ENCODE data around the gene CRABP2.

CRABP2 gene

DNA sequence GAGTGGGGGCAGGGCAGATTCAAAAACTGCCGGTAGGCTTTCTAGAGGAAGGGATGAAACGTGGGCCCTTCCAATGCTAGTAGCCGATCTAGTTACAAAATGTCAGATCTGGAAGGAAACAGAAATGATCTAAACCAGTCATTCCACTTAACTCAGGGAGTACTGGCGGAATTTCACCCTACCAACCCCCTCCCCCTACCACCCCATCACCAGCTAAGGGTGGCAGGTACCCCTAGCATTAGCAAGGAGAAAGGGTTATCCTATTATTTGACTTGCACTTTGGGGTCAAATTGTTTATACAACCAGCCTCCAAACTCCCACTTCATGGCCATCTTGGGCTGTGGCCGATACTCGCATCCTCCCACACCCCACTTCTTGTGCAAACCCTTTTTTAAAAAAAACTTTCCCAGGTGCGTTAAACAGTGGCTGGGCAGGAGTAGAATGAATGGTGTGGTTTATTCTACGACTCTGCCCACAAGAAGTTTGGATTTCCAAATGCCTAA lies 36.1 kb upstream of the CRABP2 start:
- no peak for DNase-seq (ENCODE audit: low spot score)

DNA sequence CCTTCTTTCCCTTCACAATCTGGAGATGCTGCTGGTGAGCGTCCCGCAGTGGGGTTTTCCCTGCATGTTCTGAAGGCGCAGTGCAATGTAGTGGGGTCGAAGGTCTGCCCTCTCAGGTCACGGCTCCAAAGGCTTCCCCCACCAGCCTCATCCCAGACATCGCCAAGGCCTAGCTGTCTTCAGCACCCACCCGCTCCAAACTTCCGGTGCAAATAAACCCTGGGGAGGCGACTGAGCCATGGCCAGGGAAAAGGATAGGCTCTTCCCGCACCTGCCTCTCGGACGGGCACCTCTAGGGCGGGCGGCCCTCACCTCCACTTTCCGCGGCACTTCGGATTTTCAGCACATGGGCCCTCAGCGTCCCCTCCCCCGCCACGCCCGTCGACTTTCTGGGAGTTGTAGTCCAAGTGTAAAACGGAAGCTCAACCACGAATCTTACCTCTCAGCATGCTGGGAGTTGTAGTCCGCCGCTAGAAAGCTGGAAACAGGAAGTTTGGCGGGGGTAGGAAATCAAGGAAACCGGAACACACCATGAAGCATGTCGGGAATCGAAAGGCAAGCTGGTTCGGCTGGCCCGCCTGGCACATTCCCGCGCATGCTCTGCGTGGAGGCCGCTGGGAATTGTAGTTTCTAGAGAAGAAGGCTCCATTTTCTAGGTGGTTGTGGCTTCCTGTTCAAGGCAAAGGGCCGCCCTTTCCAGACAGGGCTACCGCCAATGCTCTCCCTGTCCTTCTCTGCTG lies 35.5 kb upstream of the CRABP2 start, which contains the start of gene MRPL24:
TSS of gene MRPL24 (minus strand) at position 348 of the 740 bp plus-strand sequence. CDS start 2,384 bp downstream, outside the sequence.
- peak; percentile 86 for DNase-seq (ENCODE audit: low spot score)

DNA sequence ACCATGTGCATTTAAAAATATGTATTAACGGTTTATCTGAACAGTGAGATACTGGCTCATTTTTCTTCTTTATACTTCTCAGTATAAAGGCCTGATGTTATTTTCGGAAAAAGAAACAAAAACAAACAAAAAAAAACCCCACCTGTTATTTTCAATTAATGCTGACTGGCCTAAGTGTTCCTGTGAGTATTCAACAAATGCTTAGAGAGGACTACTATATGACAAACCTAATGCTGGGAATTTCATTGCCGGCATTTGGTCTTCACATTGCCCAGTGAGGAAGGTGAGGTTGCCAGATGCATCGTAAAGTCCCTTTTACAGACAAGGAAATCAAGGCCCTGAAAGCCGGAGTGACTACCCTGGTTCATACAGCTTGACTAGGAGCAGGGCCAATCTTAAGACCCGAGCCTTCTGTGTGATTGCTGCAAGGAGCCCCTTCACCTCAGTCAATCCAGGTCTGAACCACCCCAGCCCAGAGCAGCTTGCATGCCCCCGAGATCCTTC lies 34.9 kb upstream of the CRABP2 start:
- no peak for DNase-seq (ENCODE audit: low spot score)

DNA sequence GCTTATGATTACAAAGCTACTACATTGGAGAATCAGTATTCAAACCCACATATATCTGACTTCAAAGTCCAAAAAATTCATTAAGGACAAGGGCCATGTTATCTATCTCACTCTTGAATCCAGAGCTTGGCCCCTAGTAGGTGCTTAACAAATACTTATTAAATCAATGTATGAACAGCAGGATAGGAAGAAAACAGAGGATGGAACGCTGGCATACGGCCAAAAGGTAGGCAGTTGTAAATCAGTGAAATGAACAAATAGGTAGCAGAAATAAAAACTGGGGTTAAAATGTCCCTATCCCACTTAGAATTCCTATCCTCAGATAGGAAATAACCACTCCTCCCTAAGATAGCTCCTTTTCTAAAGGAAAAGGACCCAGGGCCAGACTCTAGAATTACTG lies 33.5 kb upstream of the CRABP2 start:
- DNase-seq (ENCODE audit: low spot score) = no peak

DNA sequence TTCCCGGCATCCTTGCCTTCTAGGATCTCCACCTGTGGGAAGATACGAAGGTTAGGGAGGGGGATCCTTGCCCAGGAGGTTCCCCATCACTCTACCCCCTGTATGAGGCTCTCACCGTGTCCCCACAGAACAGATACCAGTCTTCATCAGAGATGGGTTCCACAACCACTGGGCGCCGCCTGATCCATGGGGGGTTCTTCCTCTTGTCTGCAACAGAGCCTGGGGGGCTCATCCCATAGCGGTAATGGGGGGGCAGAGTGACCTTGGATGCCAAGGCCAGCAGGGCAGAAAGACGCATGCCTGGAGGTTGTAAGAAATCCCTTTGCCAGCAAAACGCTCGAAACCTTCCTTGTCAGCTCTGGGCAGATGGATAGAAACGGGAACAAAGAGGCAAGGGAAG lies 33.0 kb upstream of the CRABP2 start:
- no peak for DNase-seq (ENCODE audit: low spot score)

DNA sequence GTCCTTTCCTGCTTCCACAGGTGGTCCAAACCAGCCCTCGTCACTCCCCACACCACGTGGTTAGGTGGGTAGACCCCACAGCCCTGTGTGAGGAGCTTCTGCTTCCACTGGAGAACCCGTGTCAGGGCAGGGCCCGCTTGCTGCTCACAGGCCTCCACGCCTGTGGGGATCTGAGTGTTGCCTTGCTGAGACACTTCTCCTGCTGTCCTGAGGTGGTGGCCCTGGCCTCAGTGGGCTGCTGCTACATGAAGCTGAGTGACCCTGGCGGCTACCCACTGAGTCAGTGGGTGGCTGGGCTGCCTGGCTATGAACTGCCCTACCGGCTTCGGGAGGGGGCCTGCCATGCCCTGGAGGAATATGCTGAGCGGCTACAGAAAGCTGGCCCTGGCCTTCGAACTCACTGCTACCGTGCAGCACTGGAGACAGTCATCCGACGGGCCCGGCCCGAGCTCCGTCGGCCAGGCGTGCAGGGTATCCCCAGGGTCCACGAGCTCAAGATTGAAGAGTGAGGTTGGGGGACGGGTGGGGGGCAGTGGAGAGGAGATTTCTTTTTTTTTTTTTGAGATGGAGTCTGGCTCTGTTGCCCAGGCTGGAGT lies 28.7 kb upstream of the CRABP2 start:
- no peak for DNase-seq (ENCODE audit: low spot score)

DNA sequence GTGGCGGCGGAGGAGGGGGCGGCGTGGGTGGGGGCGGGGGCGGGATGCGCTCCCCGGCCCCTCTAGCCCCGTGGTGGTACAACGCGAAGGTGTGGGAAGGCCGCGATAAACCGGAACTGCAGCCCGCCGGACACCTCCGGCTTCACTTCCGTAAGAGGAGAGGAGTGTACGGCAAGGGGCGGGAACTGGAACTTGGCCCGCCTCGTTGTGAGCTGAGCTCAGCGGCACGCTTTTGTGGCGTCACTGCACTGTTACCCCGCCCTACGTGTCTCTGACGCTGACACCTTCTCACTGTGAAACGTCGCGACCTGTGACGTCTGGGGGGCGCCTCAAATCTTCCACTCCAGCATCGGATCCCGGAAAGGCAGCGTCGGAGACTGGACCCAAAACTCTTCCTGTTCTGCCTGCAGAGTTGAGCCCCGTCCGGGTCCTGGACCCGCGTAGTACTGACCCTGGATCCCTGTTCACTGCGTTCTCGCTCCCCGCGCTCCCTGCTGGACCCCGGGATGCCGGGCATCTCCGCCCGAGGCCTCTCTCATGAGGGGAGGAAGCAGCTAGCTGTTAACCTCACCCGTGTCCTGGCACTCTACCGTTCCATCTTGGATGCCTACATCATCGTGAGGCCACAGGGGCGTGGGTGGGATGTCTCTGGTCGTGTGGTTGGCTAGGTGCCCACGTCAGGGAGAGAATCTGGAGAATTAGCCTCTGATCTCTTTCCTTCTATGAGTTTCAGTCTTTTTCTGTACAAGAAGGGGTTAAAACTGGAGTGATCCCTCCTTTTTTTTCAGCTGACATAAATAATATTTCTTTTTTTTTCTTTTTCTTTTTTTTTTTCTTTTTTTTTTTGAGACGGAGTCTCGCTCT lies 23.4 kb upstream of the CRABP2 start, which contains the start of gene ISG20L2:
TSS of gene ISG20L2 (minus strand) at position 168 of the 864 bp plus-strand sequence. CDS start 1,114 bp downstream, outside the sequence.
- DNase-seq (ENCODE audit: low spot score) = peak; percentile 92

DNA sequence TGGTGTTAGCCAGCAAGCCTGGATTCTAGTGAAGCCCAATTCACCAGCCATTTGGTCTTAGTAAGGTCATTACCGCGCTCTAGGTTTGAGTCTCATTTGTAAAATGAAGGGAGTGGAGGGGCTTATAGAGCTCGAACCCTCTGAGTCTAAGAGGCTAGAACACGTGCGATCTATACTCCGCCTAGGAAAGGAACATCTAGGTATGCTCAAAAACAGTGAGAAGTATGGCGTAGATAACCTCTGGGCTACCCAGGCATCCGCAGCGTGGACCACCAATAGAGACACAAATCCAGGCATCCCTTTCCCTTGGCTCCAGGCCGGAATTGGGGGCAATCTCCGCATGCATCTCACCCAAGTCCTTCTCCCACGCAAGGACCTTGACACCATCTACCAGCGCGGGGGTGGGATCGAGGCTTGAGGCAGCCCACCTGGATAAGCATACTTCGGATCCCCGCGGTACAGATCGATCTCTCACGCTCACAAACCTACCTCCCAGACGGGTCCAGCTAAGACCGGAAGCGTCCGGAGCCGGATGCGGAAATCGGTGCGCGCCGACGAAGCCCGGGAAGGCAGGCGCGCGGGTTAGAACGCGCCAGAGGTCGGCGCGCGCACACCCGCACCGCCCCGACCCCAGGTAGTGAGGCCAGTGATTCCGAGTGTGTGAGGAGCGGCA lies 22.7 kb upstream of the CRABP2 start, which contains the start of gene METTL25B:
TSS of gene METTL25B (plus strand) at position 544 of the 673 bp plus-strand sequence. CDS start 636 bp downstream, outside the sequence.
- DNase-seq (ENCODE audit: low spot score) = peak; percentile 82

DNA sequence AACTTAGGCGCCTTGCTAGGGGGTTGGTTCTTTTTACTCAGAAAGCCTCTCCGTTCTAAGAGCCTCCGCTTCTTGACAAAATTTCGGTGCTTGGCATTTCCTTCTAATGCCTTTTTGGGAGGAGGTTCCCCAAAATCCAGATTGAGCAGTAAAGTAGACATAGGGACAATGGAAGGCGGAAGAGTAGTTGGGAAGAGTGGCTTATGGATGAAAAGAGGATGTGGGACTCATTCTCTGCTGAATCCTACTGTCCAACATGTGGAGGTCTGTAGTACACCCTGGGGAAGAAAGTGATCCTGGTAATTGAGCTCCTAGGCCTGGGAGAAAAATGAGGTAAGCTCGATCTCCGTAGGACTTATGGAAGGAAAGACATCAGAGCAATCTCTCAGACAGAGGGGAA lies 22.1 kb upstream of the CRABP2 start:
- DNase-seq (ENCODE audit: low spot score) = no peak

DNA sequence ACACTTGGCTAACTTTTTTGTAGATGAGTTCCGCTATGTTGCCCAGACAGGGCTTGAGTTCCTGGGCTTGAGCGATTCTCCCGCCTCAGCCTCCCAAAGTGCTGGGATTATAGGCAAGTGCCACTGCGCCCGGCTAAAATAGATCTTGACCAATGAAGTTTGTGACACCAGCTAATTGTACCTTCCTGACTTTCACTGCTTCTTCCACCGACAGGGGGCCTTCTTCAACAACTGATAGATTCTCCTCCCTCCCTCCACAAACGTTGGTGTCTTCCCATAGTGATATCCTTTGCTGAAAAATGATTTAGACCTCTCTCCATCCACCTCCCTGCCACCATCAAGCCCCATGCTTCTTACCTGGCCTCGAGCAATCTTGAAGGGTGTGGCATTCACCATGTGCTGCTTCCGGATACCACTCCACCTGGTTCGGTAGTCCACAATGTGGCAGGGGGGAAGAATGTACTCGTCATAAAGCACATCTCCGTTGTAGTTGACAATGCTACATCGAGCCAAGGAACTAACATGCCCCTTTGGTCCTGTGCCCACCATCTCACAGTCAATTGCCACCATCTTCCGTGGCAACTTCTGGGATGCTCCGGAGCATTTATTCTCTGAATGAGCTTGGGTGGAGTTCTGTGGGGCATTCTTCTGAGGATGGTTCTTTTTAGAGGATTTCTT lies 21.3 kb upstream of the CRABP2 start:
- no peak for DNase-seq (ENCODE audit: low spot score)

DNA sequence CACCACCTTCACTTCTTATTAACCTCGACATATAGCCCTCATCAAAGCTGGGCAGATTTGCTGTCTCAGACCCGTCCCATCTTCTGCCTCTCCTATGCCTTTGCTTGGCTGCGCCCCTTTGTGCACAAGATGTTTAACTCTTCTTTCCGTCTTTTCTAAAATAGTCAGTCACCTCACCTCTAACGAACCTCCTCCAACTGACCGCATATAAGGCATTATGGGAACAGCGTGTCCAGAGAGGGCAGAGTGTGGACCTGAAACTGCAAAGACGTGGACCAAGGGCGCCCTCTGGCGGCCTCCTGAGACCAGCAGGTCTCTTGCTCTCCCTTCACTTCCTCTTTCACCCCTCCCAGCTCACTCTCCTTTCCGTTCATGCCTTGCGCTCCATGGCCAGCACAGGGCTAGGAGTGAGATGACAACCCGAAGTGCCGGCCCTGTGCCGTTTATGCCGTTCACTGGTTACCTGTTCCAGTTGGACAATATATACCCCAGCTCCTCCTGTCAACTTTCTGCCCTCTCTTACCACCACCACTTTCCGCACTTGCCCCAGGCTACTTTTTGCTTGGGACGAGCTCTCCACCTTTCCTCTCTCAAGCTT lies 20.4 kb upstream of the CRABP2 start:
- DNase-seq (ENCODE audit: low spot score) = peak; percentile 85

DNA sequence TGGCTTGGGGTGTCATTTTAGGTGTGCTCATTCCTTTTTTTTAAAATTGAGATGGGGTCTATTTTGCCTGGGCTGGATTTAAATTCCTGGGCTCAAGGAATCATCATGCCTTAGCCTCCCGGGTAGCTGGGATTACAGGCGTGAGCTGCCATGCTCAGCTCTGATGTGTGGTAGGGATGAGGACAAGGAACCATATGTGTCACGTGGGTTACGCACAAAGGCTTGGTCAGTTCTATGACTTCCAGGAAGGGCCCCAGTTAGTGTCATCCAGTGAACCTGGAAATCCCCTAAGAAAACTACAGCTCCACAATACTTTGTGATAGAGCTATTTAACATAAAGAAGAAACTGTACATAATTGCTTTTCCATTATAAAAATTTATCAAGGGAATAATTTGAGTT lies 16.2 kb upstream of the CRABP2 start:
- no peak for DNase-seq (ENCODE audit: low spot score)

DNA sequence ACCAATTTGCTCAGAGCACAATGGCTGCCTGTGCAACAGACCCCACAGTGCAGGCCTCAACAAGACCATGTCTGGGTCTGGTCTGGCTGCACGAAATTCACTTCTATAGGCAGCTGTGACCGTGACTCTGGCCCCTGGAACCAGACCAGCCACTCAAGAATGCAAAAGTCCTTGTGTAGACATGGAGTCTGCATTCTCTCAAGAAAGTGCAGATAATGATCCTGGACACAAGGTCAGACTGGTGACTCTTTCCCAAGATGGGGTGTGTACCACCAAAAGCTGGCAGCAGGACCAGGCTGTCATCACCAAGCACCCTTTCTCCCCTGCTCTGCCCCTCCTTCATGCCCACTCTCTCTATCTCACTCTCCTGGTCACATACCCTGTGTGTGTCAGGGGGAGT lies 15.7 kb upstream of the CRABP2 start:
- DNase-seq (ENCODE audit: low spot score) = no peak

DNA sequence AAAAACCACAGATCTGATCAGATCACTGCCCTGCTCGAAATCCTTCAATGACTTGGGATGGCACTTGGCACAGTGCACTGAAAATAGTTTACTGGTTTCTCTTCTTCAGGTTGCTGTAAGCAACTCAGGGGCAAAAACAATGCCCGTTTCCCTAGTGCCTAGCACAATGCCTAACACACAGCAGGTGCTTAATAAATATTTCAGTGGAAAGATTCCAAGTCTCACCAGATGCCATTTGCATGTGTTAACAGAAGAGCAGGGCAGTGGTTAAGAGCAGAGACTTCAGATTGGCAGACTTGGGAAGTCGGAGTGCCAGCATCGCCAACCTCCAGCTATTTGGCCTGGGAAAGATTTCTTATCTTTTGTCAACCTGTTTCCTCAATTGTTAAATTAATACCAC lies 12.0 kb upstream of the CRABP2 start:
- DNase-seq (ENCODE audit: low spot score) = no peak

DNA sequence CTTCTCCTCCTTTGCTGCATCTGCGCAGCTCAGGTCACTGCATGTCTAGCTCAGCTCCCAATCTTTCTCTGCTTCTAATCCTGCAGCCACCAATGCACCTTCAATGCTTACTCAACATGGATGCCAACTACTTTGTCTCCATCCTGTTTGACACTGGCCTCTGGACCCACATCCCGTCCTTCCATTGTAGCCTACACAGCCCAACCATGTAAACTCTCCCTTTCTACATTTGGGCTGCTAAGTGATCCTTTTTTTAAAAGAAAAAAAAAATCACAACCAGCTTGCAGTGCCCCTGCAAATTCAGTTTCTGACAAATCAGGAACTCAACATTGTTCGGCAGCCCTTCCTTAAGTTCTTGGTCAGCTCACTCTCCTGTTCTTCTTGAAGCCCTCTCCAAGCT lies 9.4 kb upstream of the CRABP2 start:
- no peak for DNase-seq (ENCODE audit: low spot score)

DNA sequence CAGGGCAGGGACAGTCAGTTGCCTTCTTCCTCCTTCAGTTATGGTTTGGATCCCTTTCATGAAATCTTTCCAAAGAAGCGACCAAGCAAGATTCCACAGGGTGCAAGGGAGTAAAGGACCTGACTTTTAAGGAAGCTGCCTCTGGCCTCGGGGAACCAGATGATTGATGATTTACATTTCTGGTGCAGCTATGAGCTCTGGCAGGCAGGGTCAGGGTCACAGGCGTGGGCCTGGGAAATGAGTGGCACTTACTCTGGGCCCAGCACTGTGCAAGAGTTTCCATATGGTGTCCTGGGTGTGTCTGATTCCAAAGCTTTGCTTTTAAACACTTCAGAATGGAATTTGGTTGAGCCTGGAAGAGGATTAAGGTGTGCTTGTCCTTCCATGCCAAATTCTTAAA lies 7.2 kb upstream of the CRABP2 start:
- no peak for DNase-seq (ENCODE audit: low spot score)

DNA sequence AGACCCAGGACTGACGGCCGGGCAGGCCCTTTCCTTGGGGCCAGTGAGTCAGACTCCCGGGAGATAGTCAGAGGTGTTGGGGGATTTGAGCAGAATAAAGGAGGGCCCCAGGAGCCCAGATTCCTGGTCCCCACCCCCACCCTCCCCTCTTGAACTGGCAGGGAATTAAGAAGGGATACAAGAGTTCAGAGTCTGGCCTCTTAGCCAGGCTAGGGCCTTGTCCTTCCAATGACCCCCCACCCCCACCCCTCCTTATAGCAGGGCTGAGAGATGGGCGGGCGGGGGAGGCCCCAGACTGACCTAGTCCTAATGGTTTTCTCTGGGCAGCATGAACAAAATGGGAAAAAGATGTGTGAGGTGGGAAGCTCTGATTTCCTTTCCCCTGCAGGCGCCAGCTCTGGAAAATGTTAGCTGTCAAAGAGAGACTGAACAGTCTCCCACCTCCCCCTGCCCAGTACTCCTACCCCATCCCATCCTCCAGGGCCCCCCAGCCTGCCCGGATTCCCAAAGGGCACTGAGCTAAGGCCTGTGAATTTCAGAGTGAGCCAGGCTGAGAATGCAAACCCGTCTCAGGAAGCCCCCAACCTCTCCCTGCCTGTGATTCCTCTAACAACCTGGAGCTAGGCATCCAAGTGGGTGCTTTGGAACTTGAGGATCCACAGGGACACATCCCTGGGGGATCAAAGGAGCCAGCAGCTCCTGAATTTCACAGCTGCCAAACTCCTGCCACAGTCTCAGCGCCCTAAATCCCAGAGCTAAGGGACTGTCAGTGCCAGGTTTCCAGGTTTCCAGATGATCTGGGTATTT lies 5.8 kb upstream of the CRABP2 start:
- peak; percentile 12 for DNase-seq (ENCODE audit: low spot score)

DNA sequence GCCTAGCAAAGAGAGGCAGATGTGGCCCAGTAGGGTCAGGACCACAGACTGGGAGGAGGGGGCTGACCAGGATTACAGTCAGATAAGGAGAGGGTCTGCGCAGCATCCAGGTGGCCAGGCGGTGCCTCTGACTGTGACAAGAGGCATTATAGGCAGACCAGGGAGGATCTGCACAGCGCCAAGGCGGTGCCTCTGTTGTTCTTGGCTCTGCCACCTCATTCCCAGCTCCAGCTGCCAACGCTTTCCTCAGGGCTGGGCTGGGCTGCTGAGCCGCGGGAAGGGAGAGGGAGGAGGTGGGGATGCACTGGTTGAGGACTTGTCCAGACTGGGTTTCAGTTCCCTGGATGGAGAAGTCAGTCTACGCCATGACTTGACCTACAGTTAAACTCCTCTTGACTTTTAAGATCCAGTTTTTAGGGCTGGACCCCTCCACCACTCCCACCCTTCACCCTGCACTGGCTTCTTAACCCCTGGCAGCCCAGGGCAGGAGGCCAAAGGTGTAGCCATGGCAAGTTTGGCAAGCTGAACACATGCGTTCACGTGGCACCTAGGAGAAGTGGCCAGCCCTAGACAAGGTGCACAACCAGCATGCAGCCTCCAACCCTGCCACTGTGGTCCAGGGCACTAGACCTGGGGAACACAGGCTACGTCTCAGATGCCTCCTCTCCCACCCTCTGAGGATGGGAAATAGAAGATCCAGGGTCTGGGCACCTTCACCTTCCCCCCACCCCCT lies 4.5 kb upstream of the CRABP2 start:
- DNase-seq (ENCODE audit: low spot score) = no peak

DNA sequence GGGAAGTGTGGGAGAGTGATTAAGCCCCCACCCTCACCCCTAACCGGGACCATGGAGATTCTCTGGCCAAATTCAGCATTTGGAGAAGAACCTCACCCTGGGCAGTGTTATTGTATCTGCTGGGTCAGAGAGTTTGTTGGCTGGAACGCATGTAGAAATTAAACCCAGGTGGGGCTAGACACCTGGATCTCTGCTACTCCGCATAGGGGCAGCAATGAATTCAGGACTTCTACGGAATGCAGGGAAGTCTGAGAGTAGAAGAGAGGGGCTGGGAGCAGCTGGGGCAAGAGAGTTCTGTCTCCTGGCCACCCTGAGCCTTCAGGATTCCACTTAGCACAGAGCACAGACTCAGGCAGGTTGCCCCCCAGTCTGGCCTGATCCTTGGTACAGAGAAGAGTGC lies 3.6 kb upstream of the CRABP2 start:
- DNase-seq (ENCODE audit: low spot score) = no peak
